ENCODE measurements around the gene KIAA1328. TPM values are rescaled to one million over a fixed set of nuclear protein-coding genes. Genes with fewer than 3 reads are reported as not detected.

Gene KIAA1328
- polyA plus RNA-seq, 2 of the 4 experiments (the other 2 are of a cell fraction) = 1.7 to 3.9 TPM

DNA sequence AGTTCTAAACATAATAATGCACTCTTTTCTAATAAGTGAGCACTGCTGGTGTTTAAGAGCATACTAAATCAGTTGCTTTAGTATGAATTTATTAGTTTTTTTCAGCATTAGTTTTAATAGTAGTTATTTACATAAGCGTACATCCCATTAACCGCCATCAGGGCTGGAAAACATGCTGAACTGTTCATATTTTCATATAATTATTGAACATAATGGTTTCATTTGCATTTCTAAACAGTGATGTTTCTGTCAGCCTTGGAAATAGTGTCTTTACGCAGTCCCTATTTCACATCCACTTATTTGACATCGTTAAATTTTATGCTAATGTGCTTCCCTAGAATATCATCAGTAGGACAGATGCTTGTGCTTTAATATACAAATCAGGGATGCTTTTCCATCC is 71.5 kb downstream of the KIAA1328 start:
- no peak for FAIRE-seq
- H3K4me1 ChIP-seq = 0 out of 3 replicates have a peak, but pooled peaks cover 6% of the 10 kb centered on the region
- CTCF ChIA-PET = no interaction called here

DNA sequence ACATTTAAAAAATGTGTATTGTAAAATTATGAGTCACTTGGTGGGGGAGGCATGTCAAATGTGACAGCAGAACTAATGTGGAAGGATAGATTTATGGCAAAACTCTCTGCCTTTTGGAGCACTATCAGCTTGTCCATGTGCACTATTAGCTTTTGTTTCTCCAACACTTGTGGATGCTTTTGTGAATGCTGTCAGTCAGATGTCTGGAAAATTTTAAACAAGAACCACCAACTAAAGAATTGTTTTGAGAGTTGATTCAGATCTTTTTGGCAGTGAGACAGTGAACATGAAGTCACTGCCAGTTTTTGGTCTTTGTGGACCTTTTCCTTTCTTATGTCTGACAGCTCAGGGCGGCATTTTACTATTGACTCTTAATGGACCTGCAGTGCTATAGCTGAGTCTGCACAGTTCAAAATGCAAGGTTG is 72.4 kb downstream of the KIAA1328 start:
- Histone ChIP-seq H3K4me1 (0 out of 3 replicates have a peak, but pooled peaks cover 6% of the 10 kb centered on the region), H3K9me3 (no peaks in the 10 kb centered on the region; the same call in 2 of the 3 replicates), H3K4me2 (no peak overlapping the region), H3K4me3 (no peak overlapping the region), H3K27ac (no peak overlapping the region)
- no peak for ATAC-seq
- TF ChIP-seq HOXB13 (CRISPR knock-in tag; IDR thresholded peaks at IDR 0.05; ENCODE audit: low read depth) = no peak
- TF ChIP-seq CBX8 (IDR thresholded peaks at IDR 0.05) = no peak
- TF ChIP-seq EP300 (IDR thresholded peaks at IDR 0.05) = no peak
- TF ChIP-seq MAZ (IDR thresholded peaks at IDR 0.05; ENCODE audit: borderline replicate concordance, low read depth, low read length) = no peak
- TF ChIP-seq, protein P1, sequence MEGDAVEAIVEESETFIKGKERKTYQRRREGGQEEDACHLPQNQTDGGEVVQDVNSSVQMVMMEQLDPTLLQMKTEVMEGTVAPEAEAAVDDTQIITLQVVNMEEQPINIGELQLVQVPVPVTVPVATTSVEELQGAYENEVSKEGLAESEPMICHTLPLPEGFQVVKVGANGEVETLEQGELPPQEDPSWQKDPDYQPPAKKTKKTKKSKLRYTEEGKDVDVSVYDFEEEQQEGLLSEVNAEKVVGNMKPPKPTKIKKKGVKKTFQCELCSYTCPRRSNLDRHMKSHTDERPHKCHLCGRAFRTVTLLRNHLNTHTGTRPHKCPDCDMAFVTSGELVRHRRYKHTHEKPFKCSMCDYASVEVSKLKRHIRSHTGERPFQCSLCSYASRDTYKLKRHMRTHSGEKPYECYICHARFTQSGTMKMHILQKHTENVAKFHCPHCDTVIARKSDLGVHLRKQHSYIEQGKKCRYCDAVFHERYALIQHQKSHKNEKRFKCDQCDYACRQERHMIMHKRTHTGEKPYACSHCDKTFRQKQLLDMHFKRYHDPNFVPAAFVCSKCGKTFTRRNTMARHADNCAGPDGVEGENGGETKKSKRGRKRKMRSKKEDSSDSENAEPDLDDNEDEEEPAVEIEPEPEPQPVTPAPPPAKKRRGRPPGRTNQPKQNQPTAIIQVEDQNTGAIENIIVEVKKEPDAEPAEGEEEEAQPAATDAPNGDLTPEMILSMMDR (IDR thresholded peaks at IDR 0.05) = no peak
- TF ChIP-seq, protein P2, sequence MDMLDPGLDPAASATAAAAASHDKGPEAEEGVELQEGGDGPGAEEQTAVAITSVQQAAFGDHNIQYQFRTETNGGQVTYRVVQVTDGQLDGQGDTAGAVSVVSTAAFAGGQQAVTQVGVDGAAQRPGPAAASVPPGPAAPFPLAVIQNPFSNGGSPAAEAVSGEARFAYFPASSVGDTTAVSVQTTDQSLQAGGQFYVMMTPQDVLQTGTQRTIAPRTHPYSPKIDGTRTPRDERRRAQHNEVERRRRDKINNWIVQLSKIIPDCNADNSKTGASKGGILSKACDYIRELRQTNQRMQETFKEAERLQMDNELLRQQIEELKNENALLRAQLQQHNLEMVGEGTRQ (IDR thresholded peaks at IDR 0.05) = no peak
- TF ChIP-seq EHF (CRISPR knock-in tag; IDR thresholded peaks at IDR 0.05) = no peak
- TF ChIP-seq FOSL2 (IDR thresholded peaks at IDR 0.05) = no peak
- no peak for TF ChIP-seq FOSL2 (CRISPR knock-in tag; IDR thresholded peaks at IDR 0.05)
- TF ChIP-seq RFX5 (IDR thresholded peaks at IDR 0.05) = no peak
- TF ChIP-seq MAFK (IDR thresholded peaks at IDR 0.05; ENCODE audit: partially characterized antibody) = no peak
- TF ChIP-seq JUNB (IDR thresholded peaks at IDR 0.05) = no peak
- no peak for TF ChIP-seq PHF8 (IDR thresholded peaks at IDR 0.05; ENCODE audit: borderline replicate concordance, low read depth)
- TF ChIP-seq RARB (CRISPR knock-in tag; IDR thresholded peaks at IDR 0.05) = no peak
- no peak for TF ChIP-seq TFCP2L1 (CRISPR knock-in tag; IDR thresholded peaks at IDR 0.05)
- no peak for TF ChIP-seq ZC3H11A (IDR thresholded peaks at IDR 0.05)
- no peak for TF ChIP-seq JUN (IDR thresholded peaks at IDR 0.05)
- TF ChIP-seq, protein P3, sequence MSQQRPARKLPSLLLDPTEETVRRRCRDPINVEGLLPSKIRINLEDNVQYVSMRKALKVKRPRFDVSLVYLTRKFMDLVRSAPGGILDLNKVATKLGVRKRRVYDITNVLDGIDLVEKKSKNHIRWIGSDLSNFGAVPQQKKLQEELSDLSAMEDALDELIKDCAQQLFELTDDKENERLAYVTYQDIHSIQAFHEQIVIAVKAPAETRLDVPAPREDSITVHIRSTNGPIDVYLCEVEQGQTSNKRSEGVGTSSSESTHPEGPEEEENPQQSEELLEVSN (IDR thresholded peaks at IDR 0.05; ENCODE audit: borderline replicate concordance, low read depth) = no peak
- FAIRE-seq = no peak
- ChIA-PET CTCF (no interaction called here), POLR2A (no interaction called here)
- no peak for DNase-seq (ENCODE audit: low read depth in 1 of 2, low spot score in 1 of 2)
- WGBS (ENCODE audit: missing lambda C conversion rate) = 77% methylated on average over 1 of the region's 1 CpG

More for the DNA sequence above, 71.5 kb downstream of the KIAA1328 start:
- Histone ChIP-seq H3K4me3 (no peak overlapping the region), H3K27ac (no peak overlapping the region), H3K4me2 (no peak overlapping the region), H3K9me3 (no peaks in the 10 kb centered on the region; the same call in 2 of the 3 replicates)
- TF ChIP-seq ZNF302 (CRISPR knock-in tag; IDR thresholded peaks at IDR 0.05) (no peak), HEYL (CRISPR knock-in tag; IDR thresholded peaks at IDR 0.05) (no peak), RFX5 (IDR thresholded peaks at IDR 0.05) (no peak), CEBPB (IDR thresholded peaks at IDR 0.05) (no peak)
- TF ChIP-seq, protein P4, sequence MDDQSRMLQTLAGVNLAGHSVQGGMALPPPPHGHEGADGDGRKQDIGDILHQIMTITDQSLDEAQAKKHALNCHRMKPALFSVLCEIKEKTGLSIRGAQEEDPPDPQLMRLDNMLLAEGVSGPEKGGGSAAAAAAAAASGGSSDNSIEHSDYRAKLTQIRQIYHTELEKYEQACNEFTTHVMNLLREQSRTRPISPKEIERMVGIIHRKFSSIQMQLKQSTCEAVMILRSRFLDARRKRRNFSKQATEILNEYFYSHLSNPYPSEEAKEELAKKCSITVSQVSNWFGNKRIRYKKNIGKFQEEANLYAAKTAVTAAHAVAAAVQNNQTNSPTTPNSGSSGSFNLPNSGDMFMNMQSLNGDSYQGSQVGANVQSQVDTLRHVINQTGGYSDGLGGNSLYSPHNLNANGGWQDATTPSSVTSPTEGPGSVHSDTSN (IDR thresholded peaks at IDR 0.05) = no peak
- POLR2A ChIA-PET = no interaction called here
- no peak for DNase-seq (ENCODE audit: low read depth in 1 of 2, low spot score in 1 of 2)
- no peak for ATAC-seq
- WGBS (ENCODE audit: missing lambda C conversion rate) = 92% methylated on average over 4 of the region's 4 CpGs
